HAP-1 (cell line): ENCODE results near the gene GAS2L1.

Experiments
- DNase-seq, 2 experiments: peaks; one replicate each; pipeline ENCODE4 v3.0.0-alpha.2; 2016 to 2020; ENCODE audit warnings: low spot score in 2 of 2
- H3K27me3 ChIP-seq: fragments of 250-450 bp; sonication (Bioruptor Pico); 2 replicates; pipeline ENCODE4 v1.5.1; 2020; ENCODE audit warnings: low read depth, mild to moderate bottlenecking, moderate library complexity
- H3K36me3 ChIP-seq: fragments of 250-450 bp; sonication (Bioruptor Pico); replicated peaks from 2 replicates; pipeline ENCODE4 v1.5.1; 2020; ENCODE audit warnings: mild to moderate bottlenecking
- H3K4me1 ChIP-seq: fragments of 250-450 bp; sonication (Bioruptor Pico); 2 replicates; pipeline ENCODE4 v1.5.1; 2020; ENCODE audit warnings: mild to moderate bottlenecking
- H3K4me3 ChIP-seq: fragments of 250-450 bp; sonication (Bioruptor Pico); 2 replicates; pipeline ENCODE4 v1.5.1; 2020; ENCODE audit warnings: mild to moderate bottlenecking, moderate library complexity
- H3K9me3 ChIP-seq: fragments of 250-450 bp; sonication (Bioruptor Pico); 2 replicates; pipeline ENCODE4 v1.5.1; 2020; ENCODE audit warnings: mild to moderate bottlenecking, moderate library complexity
- in situ Hi-C: fragments of 300-500 bp; cut with MboI; formaldehyde crosslinking; loops from 3 replicates; pipeline ENCODE4 v1.14.3; 2020; ENCODE audit warnings: low sequenced_read_pairs, inconsistent platforms, mixed read lengths

The GAS2L1 gene

GRCh38 chr22:29268511-29269229 lies 37.8 kb upstream of the GAS2L1 start:
- Histone ChIP-seq H3K9me3 (no peaks in the 10 kb centered on the region), H3K36me3 (peaks cover 79% of the 10 kb centered on the region), H3K4me3 (peak overlapping the region; percentile 88), H3K27me3 (no peaks in the 10 kb centered on the region), H3K4me1 (peaks cover 42% of the 10 kb centered on the region)
- in situ Hi-C loops, result no loop called here
- DNase-seq, result peak in 1 of 2 experiments; percentile 67

DNA sequence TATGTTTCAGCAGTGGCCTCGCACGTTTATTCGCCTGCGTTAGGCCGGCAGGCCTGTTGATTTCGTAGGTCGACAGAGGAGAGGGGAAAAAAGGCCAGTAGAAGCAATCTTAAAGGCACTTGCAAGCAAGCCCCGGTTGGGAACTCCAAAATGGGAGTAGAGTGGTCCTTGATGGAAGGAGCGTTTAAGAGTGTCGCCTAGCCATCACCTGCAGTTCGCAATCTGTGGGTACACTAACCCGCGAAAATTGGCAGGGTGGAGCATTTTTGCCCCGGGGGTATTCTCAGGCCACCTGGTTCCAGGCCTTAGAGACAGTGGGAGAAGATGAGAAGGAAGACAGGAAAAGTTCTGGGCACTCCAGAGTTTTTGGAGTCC lies 37.2 kb upstream of the GAS2L1 start:
- peaks cover 47% of the 10 kb centered on the region for H3K4me1 ChIP-seq
- in situ Hi-C loops, result no loop called here
- no peaks in the 10 kb centered on the region for H3K27me3 ChIP-seq
- H3K9me3 ChIP-seq, result no peaks in the 10 kb centered on the region
- H3K36me3 ChIP-seq, result peaks cover 79% of the 10 kb centered on the region
- peak overlapping the region; percentile 88 for H3K4me3 ChIP-seq
- DNase-seq, result peak in 1 of 2 experiments; percentile 36

GRCh38 chr22:29269731-29270474 lies 36.5 kb upstream of the GAS2L1 start:
- H3K4me1 ChIP-seq, result peaks cover 53% of the 10 kb centered on the region
- DNase-seq, result no peak
- H3K9me3 ChIP-seq, result no peaks in the 10 kb centered on the region
- no peaks in the 10 kb centered on the region for H3K27me3 ChIP-seq
- in situ Hi-C loops, result no loop called here
- peak overlapping the region; percentile 88 for H3K4me3 ChIP-seq
- peaks cover 79% of the 10 kb centered on the region for H3K36me3 ChIP-seq

GRCh38 chr22:29270475-29271271 lies 35.8 kb upstream of the GAS2L1 start:
- H3K4me1 ChIP-seq, result peaks cover 56% of the 10 kb centered on the region
- DNase-seq, result no peak

DNA sequence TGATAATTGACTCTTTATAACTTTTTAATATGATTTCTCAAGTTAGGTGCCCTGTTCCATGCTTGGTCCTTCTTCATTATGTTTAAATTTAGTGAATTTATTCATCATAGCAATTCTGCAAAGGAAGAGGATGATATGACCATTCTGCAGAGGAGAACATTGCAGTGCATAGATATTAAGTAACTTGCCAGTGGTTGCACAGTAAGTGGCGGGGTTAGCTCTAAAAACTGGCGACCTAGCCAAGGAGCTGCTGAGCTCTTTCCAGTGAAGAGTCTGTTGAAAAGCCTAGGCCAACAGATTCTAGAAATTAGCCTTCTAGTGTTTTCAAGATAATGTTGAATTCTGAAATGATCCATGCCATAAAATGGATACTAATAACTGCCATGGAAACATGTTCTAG lies 33.8 kb upstream of the GAS2L1 start:
- Histone ChIP-seq H3K9me3 (no peaks in the 10 kb centered on the region), H3K4me3 (no peak overlapping the region), H3K27me3 (no peaks in the 10 kb centered on the region), H3K36me3 (peaks cover 93% of the 10 kb centered on the region), H3K4me1 (peaks cover 48% of the 10 kb centered on the region)
- in situ Hi-C loops, result no loop called here
- no peak for DNase-seq

More at GRCh38 chr22:29270475-29271271, 35.8 kb upstream of the GAS2L1 start:
- H3K9me3 ChIP-seq, result no peaks in the 10 kb centered on the region
- H3K36me3 ChIP-seq, result peaks cover 79% of the 10 kb centered on the region
- no peaks in the 10 kb centered on the region for H3K27me3 ChIP-seq
- peak overlapping the region; percentile 88 for H3K4me3 ChIP-seq
- in situ Hi-C loops, result no loop called here

DNA sequence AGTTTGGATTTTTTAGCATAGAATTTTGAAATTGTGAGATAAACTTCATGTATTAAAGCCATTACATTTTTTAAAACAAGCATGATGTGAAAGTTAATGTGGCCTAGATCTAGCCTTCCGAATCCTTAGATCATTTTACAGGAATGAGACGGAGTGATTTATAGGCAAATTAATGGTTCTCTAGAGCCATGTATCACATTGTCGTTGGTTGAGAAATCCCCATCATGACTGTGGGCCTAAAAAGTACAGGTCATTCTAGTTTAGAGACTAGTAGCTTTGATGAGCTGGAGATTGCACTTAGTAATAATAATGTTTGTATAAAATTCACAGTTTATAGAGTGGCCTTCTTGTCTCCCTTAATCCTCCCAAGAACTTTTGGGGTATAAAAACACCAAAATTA lies 31.3 kb upstream of the GAS2L1 start:
- no peak for DNase-seq
- H3K4me3 ChIP-seq, result no peak overlapping the region
- in situ Hi-C loops, result no loop called here
- peaks cover 48% of the 10 kb centered on the region for H3K4me1 ChIP-seq
- H3K27me3 ChIP-seq, result no peaks in the 10 kb centered on the region
- peaks cover 100% of the 10 kb centered on the region for H3K36me3 ChIP-seq
- H3K9me3 ChIP-seq, result no peaks in the 10 kb centered on the region

- no peaks in the 10 kb centered on the region for H3K9me3 ChIP-seq
- peaks cover 97% of the 10 kb centered on the region for H3K36me3 ChIP-seq
- H3K4me3 ChIP-seq, result no peak overlapping the region
- no peaks in the 10 kb centered on the region for H3K27me3 ChIP-seq
- DNase-seq, result no peak
- peaks cover 40% of the 10 kb centered on the region for H3K4me1 ChIP-seq
- in situ Hi-C loops, result no loop called here
These were observed 30.5 kb upstream of the GAS2L1 start for GRCh38 chr22:29275819-29276565.

DNA sequence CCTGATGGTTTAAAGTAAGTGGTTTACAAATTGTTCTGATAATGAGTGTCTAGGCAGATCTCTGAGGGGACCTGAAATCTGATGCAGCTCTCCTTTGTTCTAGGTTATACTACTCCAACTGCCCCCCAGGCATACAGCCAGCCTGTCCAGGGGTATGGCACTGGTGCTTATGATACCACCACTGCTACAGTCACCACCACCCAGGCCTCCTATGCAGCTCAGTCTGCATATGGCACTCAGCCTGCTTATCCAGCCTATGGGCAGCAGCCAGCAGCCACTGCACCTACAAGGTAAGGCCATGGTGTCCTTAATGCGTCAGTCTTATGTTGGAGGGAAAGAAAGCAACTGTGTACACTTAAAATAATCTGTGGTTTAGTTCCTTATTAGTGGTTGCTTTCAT lies 28.5 kb upstream of the GAS2L1 start:
- H3K9me3 ChIP-seq, result no peaks in the 10 kb centered on the region
- peaks cover 22% of the 10 kb centered on the region for H3K4me1 ChIP-seq
- no peaks in the 10 kb centered on the region for H3K27me3 ChIP-seq
- in situ Hi-C loops, result no loop called here
- peaks cover 97% of the 10 kb centered on the region for H3K36me3 ChIP-seq
- DNase-seq, result no peak
- H3K4me3 ChIP-seq, result no peak overlapping the region

DNA sequence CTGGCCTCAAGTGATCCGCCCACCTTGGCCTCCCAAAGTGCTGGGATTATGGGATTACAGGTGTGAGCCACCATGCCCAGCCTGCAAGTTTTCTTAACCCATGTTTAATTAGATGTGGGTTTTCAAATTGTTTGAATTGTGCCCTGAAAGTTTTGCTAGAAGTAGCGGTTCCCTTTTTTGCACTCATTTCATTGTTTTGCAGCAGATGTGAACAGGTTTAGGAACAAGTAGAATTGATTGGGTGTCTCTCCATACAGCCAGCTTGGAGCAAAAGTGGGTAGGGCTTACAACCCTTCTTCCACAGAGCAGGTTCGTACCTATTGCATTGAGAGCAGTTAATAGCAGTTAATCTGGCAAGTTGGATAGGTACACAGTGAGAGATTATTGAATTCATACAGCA lies 22.3 kb upstream of the GAS2L1 start:
- no peak for DNase-seq
- H3K4me1 ChIP-seq, result no peaks in the 10 kb centered on the region
- in situ Hi-C loops, result no loop called here
- H3K36me3 ChIP-seq, result peaks cover 97% of the 10 kb centered on the region
- H3K9me3 ChIP-seq, result no peaks in the 10 kb centered on the region
- no peak overlapping the region for H3K4me3 ChIP-seq
- no peaks in the 10 kb centered on the region for H3K27me3 ChIP-seq

- H3K4me1 ChIP-seq, result no peaks in the 10 kb centered on the region
- H3K9me3 ChIP-seq, result no peaks in the 10 kb centered on the region
- H3K4me3 ChIP-seq, result no peak overlapping the region
- peaks cover 98% of the 10 kb centered on the region for H3K36me3 ChIP-seq
- DNase-seq, result no peak
- in situ Hi-C loops, result no loop called here
- H3K27me3 ChIP-seq, result no peaks in the 10 kb centered on the region
These were observed 17.6 kb upstream of the GAS2L1 start for GRCh38 chr22:29288837-29289236.

DNA sequence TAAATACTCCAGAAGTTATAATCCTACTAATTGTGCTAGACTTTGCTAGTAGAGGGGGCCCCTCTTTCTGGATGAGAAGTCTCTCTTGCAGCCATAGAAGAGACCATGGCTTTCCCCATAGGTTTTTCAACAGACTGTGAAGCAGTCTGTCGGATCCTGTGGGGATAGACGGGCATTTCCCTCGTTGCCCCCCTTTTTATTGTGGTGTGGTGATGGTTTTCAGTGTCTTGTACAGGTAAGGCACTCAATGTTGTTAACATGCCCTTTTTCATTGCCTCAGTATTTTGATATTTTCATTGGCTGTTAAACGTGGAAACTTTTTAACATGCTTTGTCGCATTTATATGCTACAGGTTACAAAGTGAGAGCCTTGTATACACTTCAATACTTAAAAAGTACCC lies 16.4 kb upstream of the GAS2L1 start:
- in situ Hi-C loops, result no loop called here
- DNase-seq, result no peak
- H3K36me3 ChIP-seq, result peaks cover 98% of the 10 kb centered on the region
- no peaks in the 10 kb centered on the region for H3K27me3 ChIP-seq
- H3K9me3 ChIP-seq, result no peaks in the 10 kb centered on the region
- no peaks in the 10 kb centered on the region for H3K4me1 ChIP-seq
- H3K4me3 ChIP-seq, result no peak overlapping the region

DNA sequence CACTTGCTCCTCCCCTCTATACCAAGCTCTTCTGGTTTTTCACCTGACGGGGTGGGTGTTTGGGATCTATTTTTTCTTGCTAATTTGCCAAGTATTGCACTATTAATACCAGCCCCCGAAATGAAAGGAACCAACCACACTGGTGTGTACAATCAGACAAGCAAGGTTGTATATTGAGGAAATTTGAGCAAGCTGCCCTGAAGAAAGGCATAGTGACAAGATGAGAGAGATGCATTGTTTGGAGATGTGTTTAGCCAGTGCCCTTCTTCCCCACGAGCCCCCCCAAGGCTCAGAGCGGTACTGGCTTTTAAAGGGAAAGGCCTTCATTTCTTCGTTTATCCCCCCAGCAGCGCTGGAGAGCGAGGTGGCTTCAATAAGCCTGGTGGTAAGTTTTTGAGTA lies 15.2 kb upstream of the GAS2L1 start:
- DNase-seq, result no peak
- Histone ChIP-seq H3K4me3 (no peak overlapping the region), H3K36me3 (peaks cover 98% of the 10 kb centered on the region), H3K9me3 (no peaks in the 10 kb centered on the region), H3K27me3 (no peaks in the 10 kb centered on the region), H3K4me1 (no peaks in the 10 kb centered on the region)
- in situ Hi-C loops, result no loop called here

GRCh38 chr22:29292379-29292778 lies 14.1 kb upstream of the GAS2L1 start:
- in situ Hi-C loops, result no loop called here
- Histone ChIP-seq H3K9me3 (no peaks in the 10 kb centered on the region), H3K4me1 (no peaks in the 10 kb centered on the region), H3K36me3 (peaks cover 98% of the 10 kb centered on the region), H3K4me3 (no peak overlapping the region), H3K27me3 (no peaks in the 10 kb centered on the region)
- no peak for DNase-seq
